Purkinje cell (primary cell): ENCODE data around the gene VASH1. TPM values are rescaled to one million over a fixed set of nuclear protein-coding genes. Genes with fewer than 3 reads are reported as not detected.

Source experiments
- polyA plus RNA-seq: library from polyadenylated mRNA; unstranded; fragments of >200 nt; fragmentation: Nextera tagmentation; gene quantifications from 2 replicates; pipeline ENCODE4 v1.2.1, GENCODE V29; 2014

The VASH1 gene
- polyA plus RNA-seq: 0.14 and 0.44 TPM in 2 replicates

DNA sequence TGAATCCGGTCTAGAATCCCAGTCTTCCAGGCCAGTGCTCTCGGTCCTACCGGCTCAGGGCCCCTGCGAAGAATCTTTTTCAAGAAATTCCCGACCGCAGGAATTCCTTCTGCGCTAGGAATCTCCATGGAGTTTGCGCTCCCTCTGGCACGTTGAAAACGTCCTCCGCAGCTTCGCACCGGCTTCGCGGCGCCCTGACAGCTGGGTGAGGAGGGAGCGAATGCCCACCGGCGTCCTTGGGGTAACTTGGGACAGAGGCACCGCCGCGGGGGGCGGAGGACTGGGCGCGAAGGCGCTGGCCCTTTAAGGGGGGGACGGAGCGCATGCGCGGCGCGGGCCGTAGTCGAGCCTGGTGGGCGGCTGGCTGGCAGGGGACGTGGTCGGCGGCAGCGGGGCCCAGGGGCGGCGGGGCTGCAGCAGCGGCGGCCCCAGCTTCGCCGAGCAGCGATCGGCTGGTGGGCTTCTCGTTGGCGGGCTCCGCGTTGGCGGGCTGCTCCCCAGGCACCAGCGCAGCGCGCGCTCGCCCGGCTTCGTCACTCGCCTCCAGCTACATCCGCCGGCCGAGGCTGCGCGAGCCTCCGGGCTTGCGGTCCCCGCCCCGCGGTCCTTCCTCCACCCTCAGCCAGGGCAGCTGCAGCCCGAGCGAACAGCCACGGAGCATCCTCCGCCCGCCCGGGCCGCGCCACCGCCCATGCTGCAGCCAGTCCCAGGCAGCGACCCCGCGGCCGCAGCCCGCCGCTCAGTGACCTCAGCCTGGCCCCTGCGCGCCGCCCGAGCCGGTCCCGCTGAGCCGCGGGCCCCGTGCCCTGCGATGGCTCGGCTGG, at the start of gene VASH1:
TSS of gene VASH1 (plus strand) at position 333 of the 824 bp plus-strand sequence. CDS start 1,354 bp downstream, outside the sequence.

DNA sequence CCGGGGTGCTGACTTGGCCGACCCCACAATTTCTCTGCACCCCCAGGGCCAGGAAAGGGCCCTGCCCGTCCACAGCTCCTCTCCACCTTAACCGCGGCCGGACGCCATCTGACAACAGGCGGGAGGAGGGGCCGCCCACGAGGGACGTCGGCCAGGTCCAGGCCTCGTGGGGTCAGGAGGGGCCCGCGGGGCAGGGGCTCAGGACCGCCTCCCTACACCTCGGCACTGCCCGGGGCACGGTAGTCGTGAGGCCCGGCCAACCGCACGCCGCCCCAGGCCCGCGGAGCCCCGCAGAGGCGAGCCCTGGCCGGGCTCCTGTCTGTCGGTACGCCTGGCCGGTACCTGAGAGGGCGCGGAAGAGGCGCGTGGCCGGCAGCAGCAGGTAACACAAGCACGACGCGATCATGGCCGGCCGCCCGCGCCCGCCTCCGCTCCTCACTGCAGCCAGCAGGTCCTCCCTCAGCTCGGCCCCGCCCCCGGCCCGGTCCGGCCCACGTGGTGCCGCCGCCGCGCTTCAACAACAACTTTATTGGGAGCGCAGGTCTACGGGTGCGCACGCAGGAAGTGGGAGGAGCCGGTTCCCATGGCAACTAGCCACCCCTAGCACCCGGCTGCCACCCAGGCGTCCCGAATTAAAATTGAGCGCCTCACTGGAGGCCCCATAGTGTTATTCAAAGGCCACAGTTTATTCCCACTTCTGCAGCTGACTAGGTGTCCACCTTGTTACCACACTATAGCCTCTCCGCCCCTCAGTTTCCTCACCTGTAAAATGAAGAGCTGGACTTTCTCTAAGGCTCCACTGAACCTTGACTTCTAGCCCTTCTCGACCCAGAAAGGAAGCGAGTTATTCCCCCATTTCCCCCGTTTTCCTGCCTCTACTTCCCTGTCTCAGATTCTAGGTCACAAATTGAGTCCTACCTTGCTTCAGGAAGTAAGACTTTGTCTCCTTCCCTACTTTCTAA, 51.4 kb downstream of the VASH1 start, which contains the start of gene ANGEL1:
TSS of gene ANGEL1 (minus strand) at position 461 of the 962 bp plus-strand sequence. CDS start at position 406, 55 bp downstream.

DNA sequence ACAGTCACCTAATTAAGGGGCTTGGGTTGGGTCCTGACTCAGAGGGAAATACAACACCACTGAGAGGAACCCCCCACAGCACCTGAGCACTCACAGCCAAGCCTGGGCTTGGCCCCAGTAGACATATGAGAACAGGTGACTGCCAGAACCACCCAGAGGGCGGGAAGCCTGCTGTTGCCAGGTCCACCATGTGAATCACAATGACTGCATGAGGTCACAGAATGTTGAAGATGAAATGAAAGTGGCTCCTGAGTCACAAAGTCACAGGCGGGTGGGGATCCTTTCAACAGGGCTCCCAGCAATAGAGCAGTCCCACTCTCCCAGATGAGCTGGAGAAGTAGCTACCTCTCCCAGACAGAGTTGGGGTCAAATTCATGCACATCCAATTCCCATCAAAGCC, 64.9 kb downstream of the VASH1 start, which contains the start of gene LRRC74A:
TSS of gene LRRC74A (plus strand) at position 287 of the 400 bp plus-strand sequence. CDS start 290 bp downstream, outside the sequence.

Other genes with a start within 250 kb of the VASH1 start
- gene ANGEL1, start 51.4 kb downstream of the VASH1 start, polyA plus RNA-seq: 0.64 and 1.6 TPM in 2 replicates
- gene LRRC74A, start 64.9 kb downstream of the VASH1 start, polyA plus RNA-seq: not detected in 2 replicates